NB4 (cell line): Measurements from ENCODE around the gene KIAA1671.

ENCODE experiments used
- MYC ChIP-seq: IDR thresholded peaks from 2 replicates; pipeline ENCODE4 v1.6.1; 2011; ENCODE audit warnings: low read depth, low read length
- POLR2A ChIP-seq: IDR thresholded peaks from 2 replicates; pipeline ENCODE4 v1.6.1; 2011; ENCODE audit warnings: mild to moderate bottlenecking; ENCODE audit not compliant: insufficient read length; ENCODE audit errors: extremely low read depth
- TF ChIP-seq, protein P1 (sequence below): IDR thresholded peaks from one replicate; pipeline ENCODE4 v1.5.1; 2012; ENCODE audit warnings: low read depth, low read length
- TF ChIP-seq, protein P2 (sequence below): IDR thresholded peaks from 2 replicates; pipeline ENCODE4 v1.6.1; 2011; ENCODE audit warnings: low read depth, low read length

- TF ChIP-seq, protein P1, sequence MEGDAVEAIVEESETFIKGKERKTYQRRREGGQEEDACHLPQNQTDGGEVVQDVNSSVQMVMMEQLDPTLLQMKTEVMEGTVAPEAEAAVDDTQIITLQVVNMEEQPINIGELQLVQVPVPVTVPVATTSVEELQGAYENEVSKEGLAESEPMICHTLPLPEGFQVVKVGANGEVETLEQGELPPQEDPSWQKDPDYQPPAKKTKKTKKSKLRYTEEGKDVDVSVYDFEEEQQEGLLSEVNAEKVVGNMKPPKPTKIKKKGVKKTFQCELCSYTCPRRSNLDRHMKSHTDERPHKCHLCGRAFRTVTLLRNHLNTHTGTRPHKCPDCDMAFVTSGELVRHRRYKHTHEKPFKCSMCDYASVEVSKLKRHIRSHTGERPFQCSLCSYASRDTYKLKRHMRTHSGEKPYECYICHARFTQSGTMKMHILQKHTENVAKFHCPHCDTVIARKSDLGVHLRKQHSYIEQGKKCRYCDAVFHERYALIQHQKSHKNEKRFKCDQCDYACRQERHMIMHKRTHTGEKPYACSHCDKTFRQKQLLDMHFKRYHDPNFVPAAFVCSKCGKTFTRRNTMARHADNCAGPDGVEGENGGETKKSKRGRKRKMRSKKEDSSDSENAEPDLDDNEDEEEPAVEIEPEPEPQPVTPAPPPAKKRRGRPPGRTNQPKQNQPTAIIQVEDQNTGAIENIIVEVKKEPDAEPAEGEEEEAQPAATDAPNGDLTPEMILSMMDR, result no peak
- TF ChIP-seq POLR2A (no peak), MYC (no peak)
- TF ChIP-seq, protein P2, sequence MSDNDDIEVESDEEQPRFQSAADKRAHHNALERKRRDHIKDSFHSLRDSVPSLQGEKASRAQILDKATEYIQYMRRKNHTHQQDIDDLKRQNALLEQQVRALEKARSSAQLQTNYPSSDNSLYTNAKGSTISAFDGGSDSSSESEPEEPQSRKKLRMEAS, result no peak
Observed at GRCh38 chr22:25236417-25236816, 283.9 kb downstream of the KIAA1671 start.
